Cardiac fibroblast (primary cell): ENCODE results near the gene CERS4.

ENCODE experiments used
- DNase-seq, 2 donors: peaks; one replicate each; pipeline versions ENCODE4 v3.0.0 to v3.0.0-alpha.2; 2010; ENCODE audit warnings: low read depth in 2 of 2
- H3K4me3 ChIP-seq, 2 donors: replicated peaks in 1 of 2; 1 replicate in 1 of 2; 2 replicates in 1 of 2; pipeline ENCODE4 v1.5.1; 2011; ENCODE audit warnings: low read depth in 2 of 2, low read length in 2 of 2, mild to moderate bottlenecking in 2 of 2, moderate library complexity in 1 of 2
- TF ChIP-seq, protein P1 (sequence below): IDR thresholded peaks from one replicate; pipeline ENCODE4 v1.5.1; 2011; ENCODE audit warnings: low read depth, mild to moderate bottlenecking, low read length, inconsistent platforms

Gene CERS4

DNA sequence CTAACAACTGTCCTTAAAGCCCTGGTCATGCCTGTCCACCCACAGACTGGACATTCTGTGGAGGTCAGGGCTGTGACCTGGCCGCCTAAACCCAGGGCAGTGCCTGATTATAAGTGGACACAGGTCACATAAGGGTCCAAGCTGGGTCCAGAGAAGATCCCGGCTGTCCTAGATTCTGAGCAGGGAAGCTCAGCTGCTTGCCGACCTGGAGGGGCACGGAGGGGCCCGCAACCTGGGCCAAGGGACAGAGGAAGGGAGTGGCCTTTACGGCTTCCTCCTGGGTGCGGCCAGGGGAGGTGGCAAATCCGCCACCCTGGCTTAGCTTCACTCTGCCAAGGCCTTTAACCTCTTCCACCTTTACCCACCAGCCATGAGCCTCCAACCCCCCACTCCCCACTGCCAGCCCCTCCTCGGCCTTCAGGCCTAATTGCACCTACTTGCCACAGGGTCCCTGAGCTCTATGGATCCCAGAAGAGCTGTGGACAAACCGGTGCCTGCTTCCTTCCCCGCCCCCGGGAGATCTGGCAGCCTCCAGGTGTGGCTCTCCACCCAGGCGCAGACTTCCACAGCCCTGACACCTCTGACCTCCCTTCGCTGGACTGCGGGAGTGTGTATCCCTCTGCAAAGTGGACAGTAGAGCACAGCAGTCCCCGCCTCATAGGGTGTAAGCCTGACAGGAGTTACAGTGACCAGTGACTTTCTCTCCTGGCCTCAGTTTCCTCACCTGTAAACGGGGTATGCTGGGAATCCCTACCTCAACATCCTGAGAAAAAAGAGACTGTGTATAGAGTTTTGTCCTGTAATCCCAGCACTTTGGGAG is 97.3 kb downstream of the CERS4 start:
- no peak for DNase-seq
- no peak overlapping the region for H3K4me3 ChIP-seq
- TF ChIP-seq, protein P1, sequence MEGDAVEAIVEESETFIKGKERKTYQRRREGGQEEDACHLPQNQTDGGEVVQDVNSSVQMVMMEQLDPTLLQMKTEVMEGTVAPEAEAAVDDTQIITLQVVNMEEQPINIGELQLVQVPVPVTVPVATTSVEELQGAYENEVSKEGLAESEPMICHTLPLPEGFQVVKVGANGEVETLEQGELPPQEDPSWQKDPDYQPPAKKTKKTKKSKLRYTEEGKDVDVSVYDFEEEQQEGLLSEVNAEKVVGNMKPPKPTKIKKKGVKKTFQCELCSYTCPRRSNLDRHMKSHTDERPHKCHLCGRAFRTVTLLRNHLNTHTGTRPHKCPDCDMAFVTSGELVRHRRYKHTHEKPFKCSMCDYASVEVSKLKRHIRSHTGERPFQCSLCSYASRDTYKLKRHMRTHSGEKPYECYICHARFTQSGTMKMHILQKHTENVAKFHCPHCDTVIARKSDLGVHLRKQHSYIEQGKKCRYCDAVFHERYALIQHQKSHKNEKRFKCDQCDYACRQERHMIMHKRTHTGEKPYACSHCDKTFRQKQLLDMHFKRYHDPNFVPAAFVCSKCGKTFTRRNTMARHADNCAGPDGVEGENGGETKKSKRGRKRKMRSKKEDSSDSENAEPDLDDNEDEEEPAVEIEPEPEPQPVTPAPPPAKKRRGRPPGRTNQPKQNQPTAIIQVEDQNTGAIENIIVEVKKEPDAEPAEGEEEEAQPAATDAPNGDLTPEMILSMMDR: no peak

DNA sequence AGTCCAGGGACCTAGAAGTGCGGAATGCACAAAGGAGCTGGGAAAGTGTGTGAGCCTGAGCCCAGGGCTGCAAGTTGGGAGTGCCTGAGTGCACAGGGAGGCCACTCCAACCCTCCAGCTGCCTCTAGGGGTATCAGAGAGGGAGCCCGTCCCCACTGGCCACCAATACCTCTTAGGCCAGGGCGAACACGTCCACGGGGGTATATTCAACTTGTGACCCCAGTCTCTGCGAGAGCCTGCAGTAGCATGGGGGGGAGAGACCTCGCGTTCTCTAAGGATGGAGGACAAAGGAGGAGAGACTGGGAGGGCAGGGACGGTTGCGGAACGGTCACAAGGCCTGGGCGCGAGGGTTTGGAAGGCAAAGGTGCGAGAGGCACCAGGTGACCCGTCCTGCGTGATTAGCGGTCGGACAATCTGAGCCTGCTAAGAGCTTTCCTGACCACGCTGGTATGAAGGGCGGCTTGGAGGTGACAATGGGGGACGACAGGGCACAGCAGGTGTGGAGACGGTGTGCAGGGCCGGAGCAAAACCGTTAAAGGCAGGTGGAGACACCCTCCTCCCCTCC is 98.3 kb downstream of the CERS4 start:
- DNase-seq: no peak
- TF ChIP-seq, protein P1: no peak
- H3K4me3 ChIP-seq: peak overlapping the region; percentile 59 to 62

DNA sequence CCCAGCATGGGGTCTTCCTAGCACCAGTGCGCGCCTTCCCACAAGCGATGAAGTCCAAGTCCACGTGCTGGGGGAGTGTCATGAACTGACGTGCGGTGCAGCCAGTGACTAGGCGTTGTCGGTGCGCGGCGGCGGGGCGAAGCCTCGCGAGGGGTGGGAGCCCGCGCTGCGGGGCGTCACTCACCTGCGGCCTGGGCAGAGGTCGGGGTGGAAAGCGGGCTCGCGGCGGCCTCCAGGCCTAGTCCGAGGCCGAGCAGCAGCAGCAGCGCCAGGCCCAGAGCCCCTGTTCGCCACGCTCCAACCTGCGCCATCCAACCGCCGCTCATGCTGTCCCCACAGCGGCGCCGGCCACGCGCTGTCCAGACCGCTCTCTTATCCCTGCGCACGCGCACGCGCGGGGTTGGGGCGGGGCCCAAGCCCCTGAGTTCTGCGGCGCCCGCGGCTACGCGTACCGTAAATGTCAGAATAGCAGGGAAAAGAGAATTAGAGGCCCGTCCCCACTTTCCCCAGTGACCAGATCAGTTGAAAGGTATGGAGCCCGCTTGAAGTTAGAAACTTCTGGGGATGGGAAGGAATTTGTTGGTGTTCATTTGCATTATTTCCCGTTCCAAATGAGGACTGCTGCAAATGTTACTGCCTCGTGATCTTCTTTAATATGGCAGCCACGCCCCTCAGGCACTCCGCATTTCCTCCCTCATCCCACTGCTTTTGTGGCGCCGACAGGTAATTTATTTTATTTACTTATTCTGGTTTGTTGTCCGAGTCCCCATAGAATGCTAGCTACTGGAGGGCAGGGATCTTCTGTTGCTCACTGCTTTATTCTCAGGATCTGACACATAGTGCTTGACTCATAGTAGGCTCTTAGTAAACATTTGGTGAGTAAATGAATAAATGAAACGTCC is 99.0 kb downstream of the CERS4 start, which contains the start of gene CD320:
Gene CD320 (minus strand): TSS at position 394 of the 902 bp plus-strand sequence. CDS start 68 bp downstream, at position 326.
- DNase-seq: peak; percentile 90 to 92
- TF ChIP-seq, protein P1: no peak
- H3K4me3 ChIP-seq: peak within 1 kb of the TSS; percentile 59 to 62

DNA sequence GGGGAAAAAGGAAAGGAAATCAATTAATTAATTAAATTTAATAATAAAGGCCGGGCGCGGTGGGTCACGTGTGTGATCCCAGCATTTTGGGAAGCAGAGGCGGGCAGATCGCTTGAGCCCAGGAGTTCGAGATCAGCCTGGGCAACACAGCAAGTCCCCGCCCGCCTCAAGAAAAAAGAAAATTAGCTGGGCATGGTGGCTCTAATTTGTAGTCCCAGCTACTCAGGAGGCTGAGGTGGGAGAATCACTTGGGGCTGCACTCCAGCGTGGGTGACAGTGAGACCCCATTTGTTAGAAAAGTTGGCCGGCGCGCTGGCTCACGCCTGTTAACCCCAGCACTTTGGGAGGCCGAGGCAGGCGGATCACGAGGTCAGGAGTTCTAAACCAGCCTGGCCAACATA is 99.7 kb downstream of the CERS4 start:
- DNase-seq: no peak
- TF ChIP-seq, protein P1: no peak
- no peak overlapping the region for H3K4me3 ChIP-seq

DNA sequence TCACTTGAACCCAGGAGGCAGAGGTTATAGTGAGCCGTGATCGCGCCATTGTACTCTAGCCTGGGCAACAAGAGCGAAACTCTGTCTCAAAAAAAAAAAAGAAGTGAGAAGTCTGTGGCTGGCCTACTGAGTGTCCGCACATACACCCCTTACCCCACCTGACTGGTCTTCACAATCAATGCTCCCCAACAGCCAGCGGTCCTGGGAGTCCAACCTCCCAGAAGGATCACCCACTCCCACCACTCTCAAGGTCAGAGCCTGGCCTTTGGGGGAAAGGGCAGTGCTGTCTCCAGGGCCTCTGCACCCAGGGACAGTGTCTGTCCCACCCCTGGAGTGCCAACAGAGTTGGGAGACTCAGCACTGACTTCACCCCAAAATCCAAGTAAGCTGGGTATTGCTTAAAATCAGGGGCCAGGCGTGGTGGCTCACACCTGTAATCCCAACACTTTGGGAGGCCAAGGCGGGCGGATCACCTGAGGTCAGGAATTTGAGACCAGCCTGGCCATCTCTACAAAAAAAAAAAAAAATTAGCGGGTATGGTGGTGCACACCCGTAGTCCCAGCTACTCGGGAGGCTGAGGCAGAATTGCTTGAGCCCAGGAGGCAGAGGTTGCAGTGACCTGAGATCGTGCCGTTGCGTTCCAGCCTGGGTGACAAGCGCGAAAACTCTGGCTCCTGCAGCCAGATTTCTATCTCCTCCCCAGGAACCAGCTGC is 101.3 kb downstream of the CERS4 start:
- TF ChIP-seq, protein P1: no peak
- no peak overlapping the region for H3K4me3 ChIP-seq
- no peak for DNase-seq
